Stimulated activated CD4-positive, alpha-beta T cell treated with anti-CD3 and anti-CD28 coated beads, Interleukin-1b, Interleukin-23, amount 100 ng/mL, for 24 hours (primary cell): ENCODE results near the gene PRM1.

ENCODE experiments used
- DNase-seq, 4 experiments: peaks; one replicate each; pipeline ENCODE4 v3.0.0-alpha.2; 2020; ENCODE audit warnings: low read depth in 4 of 4, low spot score in 1 of 4

PRM1 gene

GRCh38 chr16:11280616-11281522 lies at the start of gene PRM1:
PRM1 (minus strand) TSS chr16:11281330; CDS start chr16:11281238, 92 bp downstream.
- DNase-seq, result no peak

GRCh38 chr16:11330526-11331237 lies 49.6 kb upstream of the PRM1 start:
- no peak for DNase-seq

- no peak for DNase-seq
Measured at GRCh38 chr16:11329891-11330290, 48.8 kb upstream of the PRM1 start.

- DNase-seq, result no peak
Measured at GRCh38 chr16:11329071-11329491, 48.0 kb upstream of the PRM1 start.

- peak in 2 of 4 experiments; percentile 22 to 37 for DNase-seq
Measured at GRCh38 chr16:11328172-11329070, 47.3 kb upstream of the PRM1 start.

- DNase-seq, result no peak
Measured at GRCh38 chr16:11327277-11328171, 46.4 kb upstream of the PRM1 start.

- no peak for DNase-seq
Measured at GRCh38 chr16:11326737-11327276, 45.7 kb upstream of the PRM1 start.

- no peak for DNase-seq
Measured at GRCh38 chr16:11326084-11326736, 45.1 kb upstream of the PRM1 start.

- no peak for DNase-seq
Measured at GRCh38 chr16:11325404-11326083, 44.4 kb upstream of the PRM1 start.

- no peak for DNase-seq
Measured at GRCh38 chr16:11323551-11324336, 42.6 kb upstream of the PRM1 start.

- DNase-seq, result no peak
Measured at GRCh38 chr16:11322823-11323222, 41.7 kb upstream of the PRM1 start.

- no peak for DNase-seq
Measured at GRCh38 chr16:11321662-11322061, 40.5 kb upstream of the PRM1 start.

- no peak for DNase-seq
Measured at GRCh38 chr16:11320170-11320569, 39.0 kb upstream of the PRM1 start.

- DNase-seq, result no peak
Measured at GRCh38 chr16:11319529-11320146, 38.5 kb upstream of the PRM1 start.

- DNase-seq, result no peak
Measured at GRCh38 chr16:11318817-11319216, 37.7 kb upstream of the PRM1 start.

GRCh38 chr16:11316331-11317015 lies 35.3 kb upstream of the PRM1 start:
- no peak for DNase-seq

GRCh38 chr16:11315510-11315909 lies 34.4 kb upstream of the PRM1 start:
- no peak for DNase-seq
